Peyer's patch (tissue), 4 donors: ENCODE measurements around the gene WNK1.

ENCODE experiments used
- POLR2A ChIP-seq, 2 donors: fragments of 450-650 bp; IDR thresholded peaks; one replicate each; pipeline ENCODE4 v1.5.1; 2017; ENCODE audit warnings: antibody characterized with exemption in 2 of 2, mild to moderate bottlenecking in 2 of 2, moderate library complexity in 2 of 2
- TF ChIP-seq, protein P1 (sequence below), 6 experiments: fragments of 450-650 bp in 4 of 6; fragments of 200-600 bp in 2 of 6; sonication (generic) in 1 of 6; IDR thresholded peaks; one replicate each; pipeline ENCODE4 v1.5.1; 2017 to 2019; ENCODE audit warnings: antibody characterized with exemption in 6 of 6, mild to moderate bottlenecking in 3 of 6, moderate library complexity in 1 of 6

DNA sequence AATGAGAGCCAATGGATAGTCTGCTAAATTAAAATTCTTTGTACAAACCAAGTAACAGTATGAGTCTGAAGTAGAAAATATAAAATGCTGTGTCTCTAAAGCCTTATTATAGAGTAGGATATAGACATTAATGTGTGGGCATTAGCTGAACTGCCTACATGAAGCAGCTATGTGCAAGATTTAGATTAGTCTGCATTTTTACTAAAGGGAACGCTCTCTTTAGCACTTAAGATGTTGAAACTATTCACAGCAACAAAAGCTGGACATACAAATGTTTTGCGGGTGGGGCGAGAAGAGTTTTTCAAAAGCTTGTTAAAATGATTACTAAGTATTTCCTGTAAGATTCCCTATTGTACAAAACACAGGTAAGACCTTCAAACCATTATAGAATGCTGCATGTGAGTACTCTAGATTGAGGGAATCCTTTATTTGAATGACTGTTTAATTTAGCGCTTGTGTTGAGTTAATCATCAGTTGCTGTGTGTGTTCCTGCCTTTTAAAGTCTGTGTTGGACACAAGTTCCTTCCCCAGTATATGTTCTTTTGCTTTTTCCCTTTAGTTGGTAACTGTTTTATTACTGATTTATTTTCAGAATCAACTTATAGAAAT is 110.0 kb downstream of the WNK1 start:
- no peak for TF ChIP-seq POLR2A (IDR thresholded peaks at IDR 0.05)
- TF ChIP-seq, protein P1, sequence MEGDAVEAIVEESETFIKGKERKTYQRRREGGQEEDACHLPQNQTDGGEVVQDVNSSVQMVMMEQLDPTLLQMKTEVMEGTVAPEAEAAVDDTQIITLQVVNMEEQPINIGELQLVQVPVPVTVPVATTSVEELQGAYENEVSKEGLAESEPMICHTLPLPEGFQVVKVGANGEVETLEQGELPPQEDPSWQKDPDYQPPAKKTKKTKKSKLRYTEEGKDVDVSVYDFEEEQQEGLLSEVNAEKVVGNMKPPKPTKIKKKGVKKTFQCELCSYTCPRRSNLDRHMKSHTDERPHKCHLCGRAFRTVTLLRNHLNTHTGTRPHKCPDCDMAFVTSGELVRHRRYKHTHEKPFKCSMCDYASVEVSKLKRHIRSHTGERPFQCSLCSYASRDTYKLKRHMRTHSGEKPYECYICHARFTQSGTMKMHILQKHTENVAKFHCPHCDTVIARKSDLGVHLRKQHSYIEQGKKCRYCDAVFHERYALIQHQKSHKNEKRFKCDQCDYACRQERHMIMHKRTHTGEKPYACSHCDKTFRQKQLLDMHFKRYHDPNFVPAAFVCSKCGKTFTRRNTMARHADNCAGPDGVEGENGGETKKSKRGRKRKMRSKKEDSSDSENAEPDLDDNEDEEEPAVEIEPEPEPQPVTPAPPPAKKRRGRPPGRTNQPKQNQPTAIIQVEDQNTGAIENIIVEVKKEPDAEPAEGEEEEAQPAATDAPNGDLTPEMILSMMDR (IDR thresholded peaks at IDR 0.05), result no peak
